NCI-H345 (cell line): ENCODE results near the gene HEPN1.

Experiments used
- DNase-seq: peaks from one replicate; lab custom pipeline; 2025; lab: John Stamatoyannopoulos, UW

Gene HEPN1

GRCh38 chr11:124884869-124885479 is 34.1 kb upstream of the HEPN1 start:
- DNase-seq, result no peak

DNA sequence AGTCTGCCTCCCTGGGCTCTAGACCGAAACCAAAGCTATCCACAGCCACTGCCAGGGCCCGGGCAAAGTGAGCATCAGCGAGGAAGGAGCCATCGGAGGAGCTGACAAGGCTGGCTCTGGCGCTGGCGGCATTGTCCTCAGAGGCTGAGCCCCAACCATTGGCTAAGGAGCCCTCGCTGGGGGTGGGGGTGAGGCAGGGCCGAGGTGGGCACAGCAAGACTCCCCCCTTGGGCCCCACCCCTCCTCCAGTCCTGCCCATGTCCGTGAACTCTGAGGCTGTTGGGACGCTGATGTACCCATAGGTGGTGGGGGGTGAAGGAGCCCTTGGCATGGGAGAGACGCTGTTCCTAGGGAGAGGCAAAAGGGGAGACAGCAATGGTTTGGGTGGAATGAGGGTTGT is 32.6 kb upstream of the HEPN1 start:
- no peak for DNase-seq

DNA sequence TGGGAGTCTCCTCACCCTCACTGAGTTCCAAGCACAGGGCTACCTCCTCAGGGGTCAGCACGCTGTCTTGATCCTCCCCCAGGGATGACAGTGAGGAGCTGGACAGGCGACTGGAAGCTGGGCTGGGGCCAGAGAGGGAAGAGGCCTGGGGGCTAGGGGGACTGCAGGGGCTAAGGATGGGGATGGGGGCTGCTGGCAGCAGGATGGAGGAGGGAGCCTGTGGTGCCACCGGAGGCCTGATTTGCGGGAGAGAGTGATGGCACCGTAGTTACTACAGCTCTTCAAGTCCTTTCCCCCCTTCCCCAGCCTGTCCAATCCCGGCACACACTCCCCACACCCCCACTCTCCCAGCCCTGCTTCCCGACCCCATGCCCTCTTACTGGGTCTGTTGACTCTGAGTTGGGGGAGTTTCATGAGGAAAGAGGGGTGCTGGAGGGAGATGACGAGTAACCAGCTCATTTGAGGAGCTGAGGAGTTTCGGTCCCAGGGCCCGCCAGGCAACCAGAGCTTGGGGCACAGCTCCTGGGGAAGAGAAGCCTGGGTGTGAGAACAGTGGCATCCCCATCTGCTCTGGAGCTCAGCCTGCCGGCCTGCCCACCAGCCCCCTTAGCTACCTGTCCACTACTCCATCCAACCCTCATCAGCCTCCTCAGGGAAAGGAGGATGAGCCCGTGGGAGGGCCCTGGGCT is 31.9 kb upstream of the HEPN1 start:
- DNase-seq, result no peak

- no peak for DNase-seq
Measured at GRCh38 chr11:124887667-124888013, 31.4 kb upstream of the HEPN1 start.

DNA sequence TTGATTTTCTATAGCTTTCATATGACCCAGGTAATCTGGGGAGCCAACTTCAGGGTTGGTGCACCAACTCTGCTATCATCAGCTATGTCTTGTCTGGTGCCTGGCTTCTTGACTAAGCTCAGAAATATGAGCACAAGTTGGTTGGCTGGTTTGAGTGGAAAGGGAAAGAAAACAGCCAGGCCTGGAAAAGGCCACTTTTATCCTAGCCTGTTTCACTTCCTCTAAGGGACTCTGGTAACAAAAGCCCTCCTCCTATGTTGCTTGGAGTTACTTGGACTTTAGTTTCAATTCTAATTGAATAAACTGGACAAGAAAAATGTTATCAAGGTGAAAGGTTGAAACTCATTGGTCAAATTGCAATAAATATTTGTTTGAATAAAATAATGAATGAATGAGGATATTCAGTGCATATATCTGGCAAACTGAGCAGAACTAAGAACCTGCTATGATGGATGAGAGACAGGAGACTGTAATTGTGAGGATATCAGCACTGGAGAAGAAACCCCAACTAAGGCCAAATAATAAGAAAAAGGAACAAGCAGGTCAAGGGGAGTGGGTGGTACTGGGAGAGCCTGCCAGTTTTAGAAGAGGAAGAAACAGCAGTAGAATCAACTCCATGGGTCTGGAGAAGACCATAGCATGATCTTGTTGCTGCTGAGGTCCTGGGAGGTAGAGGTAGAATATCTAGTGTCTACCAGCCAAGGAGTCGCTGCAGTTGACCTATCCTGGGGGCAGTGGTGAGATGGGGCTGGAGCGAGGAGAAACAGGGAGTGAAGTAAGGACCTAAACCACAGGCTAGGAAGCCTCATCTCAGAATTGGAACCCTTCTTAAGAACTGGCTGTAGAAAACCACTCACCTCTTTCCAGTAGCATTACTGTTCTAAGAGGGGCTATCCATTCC is 29.6 kb upstream of the HEPN1 start:
- no peak for DNase-seq

- no peak for DNase-seq
Measured at GRCh38 chr11:124890151-124890550, 28.9 kb upstream of the HEPN1 start.

DNA sequence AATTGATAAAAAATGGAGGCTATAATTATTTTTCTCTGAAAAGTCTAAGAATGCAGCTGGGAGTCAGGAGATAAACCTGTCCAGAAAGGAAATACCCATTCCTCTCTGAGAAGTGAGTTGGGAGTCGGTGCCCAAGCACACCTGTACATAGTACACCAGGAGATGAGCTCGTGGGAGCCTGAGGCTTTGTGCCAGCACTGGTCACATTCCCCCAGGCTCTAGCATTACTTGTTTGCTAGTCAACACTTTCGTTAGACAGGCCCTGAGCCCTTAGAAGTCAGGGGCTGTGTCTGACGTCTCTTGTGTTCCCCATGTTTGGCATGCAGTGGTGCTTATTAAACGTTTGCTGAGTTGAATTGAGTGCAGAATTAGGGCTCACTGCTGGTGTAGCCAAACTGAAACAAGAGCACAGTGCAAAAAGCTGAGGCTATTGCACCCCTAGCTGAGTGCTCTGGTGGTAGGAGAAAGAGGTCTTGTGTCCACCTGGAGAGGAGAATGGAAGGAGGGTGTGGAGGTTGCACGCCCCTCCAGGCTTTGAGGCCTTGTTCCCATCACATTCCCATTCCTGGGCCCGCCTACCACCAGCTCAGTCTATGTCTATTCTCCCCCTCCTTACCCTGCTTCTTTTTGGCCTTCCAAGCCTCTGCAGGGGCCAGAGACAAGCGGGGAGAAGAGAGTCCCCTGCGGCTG is 28.2 kb upstream of the HEPN1 start:
- DNase-seq, result no peak

GRCh38 chr11:124891373-124891861 is 27.6 kb upstream of the HEPN1 start:
- DNase-seq, result no peak

DNA sequence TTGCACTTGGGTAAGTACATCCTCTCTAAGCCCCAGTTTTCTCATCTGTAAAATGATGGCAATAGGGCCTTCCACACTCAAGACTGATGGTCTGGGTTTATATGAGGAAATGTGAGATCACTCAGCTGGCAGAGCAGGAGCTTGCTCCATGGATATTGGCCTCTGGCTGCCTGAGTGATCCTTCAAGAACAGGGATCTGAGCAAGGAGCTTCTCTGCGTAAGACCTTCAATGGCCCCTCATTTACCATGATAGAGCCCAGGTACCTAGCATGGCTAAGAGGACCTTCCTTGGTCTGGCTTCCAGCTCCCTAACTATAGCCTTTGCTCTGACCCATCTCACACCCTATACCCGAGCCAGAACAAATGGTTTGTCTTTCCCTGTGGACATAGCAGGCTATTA is 26.9 kb upstream of the HEPN1 start:
- no peak for DNase-seq

DNA sequence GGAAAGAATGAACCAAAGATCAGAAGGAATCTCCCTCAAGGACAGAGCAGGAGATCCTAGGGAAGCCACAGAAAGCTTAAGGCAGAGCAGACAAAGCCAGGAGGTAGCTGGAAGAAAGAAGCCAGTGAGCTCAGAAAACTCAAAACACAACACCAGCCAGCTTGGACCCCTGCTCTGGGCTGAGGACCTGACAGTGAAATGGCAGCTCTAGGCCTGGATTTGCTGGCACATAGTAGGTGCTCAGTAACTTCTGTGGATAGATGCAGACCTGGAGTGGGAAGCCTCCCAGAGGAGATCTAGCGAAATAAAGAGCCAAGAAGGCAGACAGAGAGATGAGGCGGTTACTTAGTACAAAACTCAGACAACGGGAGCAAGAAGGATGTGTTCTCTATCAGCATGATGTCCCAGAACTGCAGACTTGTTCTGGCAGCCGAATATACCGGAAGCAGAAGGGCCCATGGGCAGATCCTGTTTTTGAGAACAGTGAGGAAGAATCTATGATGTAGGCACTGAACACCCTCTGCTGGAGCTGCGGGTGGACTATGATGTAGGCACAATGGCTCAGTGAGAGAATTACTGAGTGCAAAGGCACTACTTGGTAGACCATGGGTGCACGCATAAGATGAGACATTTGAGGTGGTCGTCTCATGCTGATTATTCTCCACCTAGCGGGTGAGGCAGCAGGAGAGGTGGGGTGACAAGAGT is 26.1 kb upstream of the HEPN1 start:
- no peak for DNase-seq

DNA sequence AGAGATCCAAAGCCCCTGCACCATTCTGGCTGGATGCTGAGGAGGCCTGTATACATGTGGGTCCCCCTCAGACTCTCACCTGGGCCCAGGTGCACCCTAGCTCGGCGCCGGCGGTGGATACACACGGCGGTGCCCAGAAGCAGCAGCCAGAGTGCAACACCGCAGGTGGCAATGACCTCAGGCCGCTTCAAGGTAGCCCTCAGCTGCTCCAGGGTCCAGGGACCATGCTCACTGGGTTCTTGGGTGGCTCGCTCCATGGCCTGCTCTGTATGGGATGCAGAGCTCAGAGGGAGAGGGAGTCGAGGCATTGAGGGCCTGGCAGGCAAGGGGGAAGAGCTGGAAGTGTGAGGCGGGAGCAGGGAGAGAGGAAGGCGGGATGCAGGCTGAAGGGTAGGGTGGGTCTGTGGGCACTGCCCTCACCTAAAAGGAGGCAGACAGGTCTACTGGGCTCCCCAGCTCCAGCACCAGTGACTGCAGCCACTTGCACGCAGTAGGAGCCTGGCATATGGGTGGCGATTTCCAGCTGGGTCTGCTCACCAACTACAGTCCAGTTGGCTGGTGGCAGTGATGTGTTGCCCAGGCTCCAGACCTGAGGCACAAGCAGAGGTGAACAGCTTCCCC is 25.2 kb upstream of the HEPN1 start:
- DNase-seq, result no peak

DNA sequence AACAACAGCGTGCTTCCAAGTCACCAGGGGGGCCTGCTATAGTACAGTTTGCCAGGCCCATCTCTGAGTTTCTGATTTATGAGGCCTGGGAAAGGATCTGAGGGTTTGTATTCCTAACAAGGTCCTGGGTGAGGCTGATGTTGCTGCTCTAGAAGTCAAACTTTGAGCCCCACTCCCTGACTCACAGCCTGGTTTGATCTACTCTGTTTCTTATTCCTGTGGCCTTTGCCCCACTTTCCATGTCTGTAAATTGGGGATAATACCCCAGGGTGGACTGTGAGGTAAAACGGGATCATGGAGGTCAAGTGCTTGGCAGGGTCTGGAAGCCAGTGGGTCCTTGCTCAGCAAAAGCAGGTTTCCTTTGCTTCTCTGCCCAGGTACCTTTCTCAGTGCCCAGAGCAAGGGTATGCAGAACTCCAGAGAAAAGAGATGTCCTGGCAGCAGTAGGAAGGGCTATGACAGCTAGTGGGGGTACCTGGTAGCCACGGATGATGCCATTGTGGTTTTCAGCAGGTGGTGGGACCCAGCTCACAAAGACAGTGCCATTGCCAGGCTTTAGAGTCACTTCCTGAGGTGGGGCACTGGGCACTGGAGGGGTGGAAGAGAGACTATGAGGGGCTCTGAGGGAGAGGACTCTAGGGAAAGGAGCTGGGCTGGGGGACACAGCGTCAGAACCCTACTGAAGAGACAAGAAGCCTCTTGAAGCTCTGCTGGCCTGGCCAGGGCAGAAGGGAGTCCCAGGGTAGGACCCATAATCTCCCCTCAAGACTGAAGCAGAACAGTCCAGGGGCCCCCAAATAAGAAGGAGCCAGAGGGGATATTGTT is 24.2 kb upstream of the HEPN1 start:
- no peak for DNase-seq

DNA sequence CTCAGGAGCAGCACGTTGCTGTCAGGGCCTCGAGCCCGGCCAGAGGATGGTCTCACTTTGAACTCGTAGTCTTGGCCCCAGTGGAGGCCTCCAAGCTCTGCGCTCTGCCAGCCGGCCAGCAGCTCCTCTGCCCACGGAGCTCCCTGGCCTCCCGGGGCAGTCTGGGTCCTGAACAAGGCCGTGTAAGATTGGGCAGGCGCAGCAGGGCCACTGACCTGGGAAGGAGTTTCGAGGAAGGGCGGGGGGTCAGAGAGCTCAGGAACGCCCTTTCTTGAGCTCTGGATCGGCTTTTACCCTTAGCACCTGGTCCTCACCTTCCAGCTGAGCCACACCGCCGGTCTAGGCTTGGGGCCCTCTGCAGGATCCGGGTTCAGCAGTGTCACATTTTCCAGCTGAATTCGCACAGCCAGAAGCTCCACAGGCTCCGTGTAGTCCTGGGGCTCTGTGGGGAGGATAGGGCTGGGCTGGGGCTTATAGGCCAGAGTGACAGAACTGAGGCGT is 23.5 kb upstream of the HEPN1 start:
- no peak for DNase-seq

GRCh38 chr11:124896071-124896750 is 22.8 kb upstream of the HEPN1 start:
- DNase-seq, result no peak

- DNase-seq, result no peak
Measured at GRCh38 chr11:124896821-124897391, 22.1 kb upstream of the HEPN1 start.

DNA sequence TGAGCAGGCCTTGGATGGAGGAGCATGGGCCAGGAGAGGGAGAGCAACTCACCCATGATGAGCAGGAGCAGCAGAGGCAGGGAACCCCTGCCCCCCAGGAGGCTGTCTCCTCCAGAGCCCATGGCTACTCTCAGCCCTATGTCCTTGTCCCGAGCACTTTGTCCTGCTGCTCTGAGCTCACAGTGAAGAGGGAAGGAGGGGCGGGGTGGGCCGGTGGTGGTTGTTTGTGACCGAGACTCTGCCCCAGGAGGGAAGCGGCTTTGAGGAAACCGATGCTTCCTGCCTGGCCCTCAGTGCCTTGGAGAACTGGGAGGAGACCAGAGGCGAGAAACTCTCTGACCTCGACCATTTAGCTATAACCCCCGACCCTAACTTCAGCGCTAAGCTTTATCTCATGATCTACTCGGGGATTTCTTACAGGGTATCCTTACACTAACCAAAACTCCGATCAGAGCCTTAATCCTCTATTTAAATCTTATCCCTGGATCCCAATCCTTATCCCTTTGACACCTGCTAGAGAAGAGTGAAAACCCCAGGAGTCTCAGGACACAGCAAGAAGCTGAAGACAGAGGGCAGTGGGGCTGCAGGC is 21.3 kb upstream of the HEPN1 start, which contains the start of gene ROBO4:
TSS of gene ROBO4 (minus strand) at position 192 of the 589 bp plus-strand sequence. CDS start at position 122, 70 bp downstream.
- no peak for DNase-seq

DNA sequence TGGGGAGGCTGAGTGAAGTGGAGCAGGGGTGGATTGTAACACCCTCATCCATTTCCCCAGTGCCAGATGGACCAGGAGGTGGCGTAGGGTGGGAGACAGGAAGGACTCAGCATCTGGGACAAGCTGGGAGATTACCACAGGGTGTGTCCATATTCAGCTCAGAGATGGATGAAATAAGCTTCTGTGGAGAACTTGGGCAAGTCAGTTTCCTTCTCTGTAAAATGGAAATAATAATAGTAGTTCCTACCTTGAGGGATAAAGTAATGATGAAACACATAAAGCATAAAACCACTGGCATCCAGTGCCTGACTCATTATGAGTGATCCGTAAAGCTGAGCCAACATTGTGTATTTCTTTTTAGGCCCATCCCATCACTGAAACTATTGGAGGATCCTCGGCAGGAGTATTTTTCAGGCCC is 20.8 kb upstream of the HEPN1 start:
- no peak for DNase-seq

GRCh38 chr11:124898711-124899110 is 20.3 kb upstream of the HEPN1 start:
- DNase-seq, result no peak
